Activated naive CD4-positive, alpha-beta T cell treated with Interleukin-2 at 50 U/mL for 16 hours (primary cell): ENCODE results near the gene ROPN1L.

ENCODE experiments used
- DNase-seq: peaks from one replicate; pipeline ENCODE4 v3.0.0-alpha.2; 2020

The ROPN1L gene

DNA sequence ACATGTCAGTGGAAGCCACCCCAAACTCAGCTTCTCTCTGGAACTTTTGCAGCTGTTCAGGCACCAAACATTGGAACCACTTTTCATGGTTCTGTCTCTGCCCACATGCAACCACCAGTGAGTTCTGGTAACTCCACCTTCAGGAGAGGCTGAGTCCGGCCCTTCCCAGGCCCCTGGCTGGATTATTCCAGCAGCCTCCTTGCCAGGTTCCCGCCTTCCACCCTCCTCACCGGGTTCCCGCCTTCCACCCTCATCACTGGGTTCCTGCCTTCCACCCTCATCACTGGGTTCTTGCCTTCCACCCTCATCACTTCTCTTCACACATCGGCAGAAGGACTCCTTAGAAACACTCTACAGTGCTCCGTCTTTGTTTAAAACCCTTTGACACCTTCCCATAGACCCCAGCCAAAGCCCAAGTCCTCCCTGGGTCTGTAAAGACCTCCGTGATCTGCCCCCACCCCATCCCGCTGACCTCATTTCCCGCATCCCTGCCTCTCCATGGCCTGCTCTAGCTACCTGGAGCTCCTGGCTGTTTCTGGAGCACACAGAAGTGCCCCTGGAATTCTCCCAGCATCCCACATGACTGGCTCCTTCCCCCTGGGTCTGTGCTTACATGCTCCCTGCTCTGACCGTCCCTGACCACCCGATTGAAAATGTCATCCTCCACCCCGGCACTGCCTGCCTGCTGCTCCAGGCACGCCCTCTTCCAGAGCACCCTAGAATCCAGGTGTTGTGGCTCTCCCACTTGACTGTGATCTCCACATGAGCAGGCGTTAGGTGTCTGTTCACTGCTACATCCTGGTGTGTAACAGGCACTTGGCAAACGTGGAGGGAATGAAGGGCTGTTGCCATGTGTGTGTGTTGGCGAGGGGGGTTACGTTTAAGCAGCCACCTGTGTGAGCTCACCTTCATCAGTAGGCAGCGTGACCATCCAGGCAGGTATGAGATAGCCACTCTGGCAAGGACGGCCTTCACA, 17.7 kb downstream of the ROPN1L start:
- DNase-seq, result no peak

DNA sequence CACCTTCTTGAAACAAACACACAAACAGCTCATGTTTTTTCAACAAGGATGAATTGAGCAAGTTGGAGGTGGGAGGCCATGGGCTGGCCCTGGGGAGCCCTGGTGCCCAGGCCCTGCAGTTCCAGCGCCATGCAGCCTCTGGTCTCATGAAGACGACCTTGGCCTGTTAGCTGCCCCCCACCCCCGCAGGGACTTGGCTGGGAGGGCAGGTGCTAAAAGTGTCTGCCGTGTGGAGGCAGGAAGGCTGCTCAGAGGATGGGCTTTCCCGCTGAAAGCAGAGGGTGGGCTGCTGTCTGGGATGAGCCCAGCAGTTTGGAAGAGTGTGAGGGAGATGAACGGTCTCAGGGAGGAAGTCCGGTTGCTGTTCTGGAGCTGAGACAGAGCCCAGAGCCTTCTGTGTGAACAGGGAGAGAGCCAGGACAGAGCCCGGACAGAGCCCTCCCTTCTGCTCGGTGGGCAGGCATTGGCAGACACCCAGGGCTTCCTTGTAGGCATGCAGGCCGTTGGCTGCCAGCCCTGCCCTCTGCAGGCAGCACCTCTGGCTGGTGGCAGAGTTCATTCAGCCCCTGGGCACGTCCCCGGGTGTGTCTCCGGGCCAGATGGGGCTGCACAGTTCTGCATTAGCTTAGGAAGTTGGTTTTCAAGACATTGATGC, 18.7 kb downstream of the ROPN1L start:
- no peak for DNase-seq

DNA sequence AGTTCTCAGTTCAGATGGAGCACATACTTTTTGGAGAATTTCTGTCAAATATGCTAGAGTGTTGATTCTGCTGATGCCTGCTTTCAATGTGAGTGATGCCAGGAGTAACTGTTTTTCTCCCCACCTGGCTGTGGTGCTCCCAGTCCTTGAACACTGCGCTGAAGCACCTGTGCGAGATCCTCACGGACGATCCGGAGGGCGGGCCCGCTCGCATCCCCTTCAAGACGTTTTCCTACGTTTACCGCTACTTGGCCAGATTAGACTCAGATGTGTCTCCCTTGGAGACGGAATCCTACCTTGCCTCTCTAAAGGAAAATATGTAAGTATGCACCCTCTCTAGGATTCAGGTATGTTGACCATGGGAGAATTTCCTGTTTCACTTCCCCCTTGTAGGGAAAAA, 19.4 kb downstream of the ROPN1L start:
- no peak for DNase-seq

DNA sequence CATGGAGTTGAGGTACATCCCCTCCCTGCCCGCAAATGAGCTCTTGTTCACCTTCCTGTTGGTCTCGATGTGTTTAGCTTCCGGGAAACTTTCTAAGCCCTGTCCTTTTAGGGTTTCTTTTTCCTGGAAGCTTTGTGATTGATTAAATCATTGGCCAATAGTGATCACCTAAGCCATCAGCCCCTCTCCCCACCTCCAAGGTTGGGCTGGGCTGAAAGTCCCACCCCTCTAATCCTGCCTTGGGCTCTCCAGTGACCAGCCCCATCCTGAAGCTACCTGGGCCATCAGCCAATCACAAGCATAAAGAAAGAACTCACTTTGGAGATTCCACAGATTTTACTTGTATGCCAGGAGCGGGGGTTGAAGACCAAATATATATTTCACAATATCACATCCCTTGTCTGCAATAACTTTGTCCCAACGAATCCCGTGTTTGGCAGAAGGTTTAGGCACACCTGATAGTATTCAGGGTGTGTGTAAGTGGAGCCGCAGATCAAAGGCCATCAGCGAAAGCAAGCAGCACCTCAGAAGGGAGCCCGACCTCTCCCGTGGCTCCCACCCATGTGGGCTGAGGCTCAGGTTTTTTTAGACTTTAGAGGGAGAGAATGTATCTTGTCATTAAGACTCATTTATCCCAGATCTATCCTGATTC, 20.4 kb downstream of the ROPN1L start:
- DNase-seq, result no peak

DNA sequence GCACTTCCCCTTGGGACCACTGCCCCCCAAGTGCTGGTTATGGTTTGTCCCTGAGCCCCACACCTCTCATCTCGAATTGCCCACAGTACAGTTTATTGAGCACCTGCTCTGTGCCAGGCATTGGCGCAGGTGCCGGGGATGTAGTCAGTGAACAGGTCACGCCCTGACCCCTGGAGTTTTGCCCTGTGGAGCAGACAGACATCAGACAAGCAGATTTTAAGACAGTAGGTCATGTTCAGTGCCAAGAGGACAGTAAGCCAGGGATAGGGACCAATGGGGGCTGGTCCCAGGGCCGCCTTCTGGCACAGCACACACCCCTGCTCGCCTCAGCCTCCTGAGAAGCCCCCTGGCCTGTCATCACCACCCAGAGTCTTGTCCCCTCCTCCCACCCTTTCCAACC, 21.9 kb downstream of the ROPN1L start:
- DNase-seq, result no peak

DNA sequence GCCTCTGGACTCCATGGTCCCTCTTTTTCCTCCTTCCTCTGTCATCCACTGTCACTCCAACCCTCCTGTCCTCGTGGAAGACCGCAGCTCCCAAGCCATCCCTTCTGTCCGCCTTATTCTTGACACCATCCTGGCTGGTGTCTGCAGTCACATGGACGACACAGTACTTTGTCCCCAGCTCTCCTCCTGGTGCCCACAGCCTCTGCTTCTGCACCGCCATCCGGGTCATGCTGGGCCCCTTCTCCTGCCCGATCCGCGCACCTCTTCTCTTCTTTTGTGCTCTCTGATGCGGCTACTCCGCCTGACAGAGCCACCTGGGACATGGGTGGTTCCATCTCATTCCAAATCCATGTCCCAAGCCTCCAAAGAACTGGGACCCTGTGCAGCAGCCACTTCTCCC, 22.5 kb downstream of the ROPN1L start:
- no peak for DNase-seq

DNA sequence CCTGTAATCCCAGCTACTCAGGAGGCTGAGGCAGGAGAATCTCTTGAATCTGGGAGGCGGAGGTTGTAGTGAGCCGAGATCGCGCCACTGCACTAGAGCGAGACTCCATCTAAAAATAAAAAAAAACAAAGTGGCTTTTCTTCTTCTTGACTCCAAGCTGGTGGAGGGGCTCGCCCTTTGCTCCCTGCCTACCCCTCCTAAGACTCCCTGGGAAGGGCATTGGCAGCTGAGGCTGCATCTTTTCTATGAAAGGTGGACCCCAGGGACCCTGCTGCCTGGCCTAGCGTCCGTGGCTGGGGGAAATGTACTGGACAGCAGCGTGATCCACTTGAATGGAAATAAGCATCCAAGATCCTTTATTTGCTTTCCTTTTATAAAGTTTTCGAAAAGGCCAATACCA, 24.0 kb downstream of the ROPN1L start:
- no peak for DNase-seq

DNA sequence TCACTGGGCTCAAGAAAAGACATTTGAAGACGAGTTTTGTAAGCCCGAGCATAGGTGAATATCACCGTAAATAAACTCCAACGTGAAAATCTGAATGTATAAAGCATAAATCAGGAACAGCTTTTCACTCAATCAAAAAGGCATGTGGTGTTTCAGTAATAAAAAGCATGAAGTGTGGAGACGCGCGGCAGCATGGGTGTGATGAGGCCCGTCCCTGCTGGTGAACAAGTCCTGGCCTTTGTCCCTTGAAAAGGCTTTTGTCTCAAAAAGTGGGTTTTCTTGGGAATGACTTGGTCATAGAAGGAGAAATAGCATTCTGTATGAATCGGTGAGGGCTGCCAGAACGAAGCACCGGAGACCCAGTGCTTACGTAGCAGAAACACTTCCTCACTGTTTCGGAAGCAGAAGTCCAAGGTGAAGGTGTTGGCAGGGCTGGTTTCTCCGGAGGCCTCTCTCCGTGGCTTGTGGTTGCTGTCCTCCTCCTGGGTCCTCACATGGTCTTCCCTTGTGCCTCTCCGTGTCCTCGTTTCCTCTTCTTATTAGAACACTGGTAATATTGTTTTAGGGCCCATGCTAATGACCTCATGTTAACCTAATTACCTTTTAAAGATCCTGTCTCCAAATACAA, 24.9 kb downstream of the ROPN1L start:
- no peak for DNase-seq

DNA sequence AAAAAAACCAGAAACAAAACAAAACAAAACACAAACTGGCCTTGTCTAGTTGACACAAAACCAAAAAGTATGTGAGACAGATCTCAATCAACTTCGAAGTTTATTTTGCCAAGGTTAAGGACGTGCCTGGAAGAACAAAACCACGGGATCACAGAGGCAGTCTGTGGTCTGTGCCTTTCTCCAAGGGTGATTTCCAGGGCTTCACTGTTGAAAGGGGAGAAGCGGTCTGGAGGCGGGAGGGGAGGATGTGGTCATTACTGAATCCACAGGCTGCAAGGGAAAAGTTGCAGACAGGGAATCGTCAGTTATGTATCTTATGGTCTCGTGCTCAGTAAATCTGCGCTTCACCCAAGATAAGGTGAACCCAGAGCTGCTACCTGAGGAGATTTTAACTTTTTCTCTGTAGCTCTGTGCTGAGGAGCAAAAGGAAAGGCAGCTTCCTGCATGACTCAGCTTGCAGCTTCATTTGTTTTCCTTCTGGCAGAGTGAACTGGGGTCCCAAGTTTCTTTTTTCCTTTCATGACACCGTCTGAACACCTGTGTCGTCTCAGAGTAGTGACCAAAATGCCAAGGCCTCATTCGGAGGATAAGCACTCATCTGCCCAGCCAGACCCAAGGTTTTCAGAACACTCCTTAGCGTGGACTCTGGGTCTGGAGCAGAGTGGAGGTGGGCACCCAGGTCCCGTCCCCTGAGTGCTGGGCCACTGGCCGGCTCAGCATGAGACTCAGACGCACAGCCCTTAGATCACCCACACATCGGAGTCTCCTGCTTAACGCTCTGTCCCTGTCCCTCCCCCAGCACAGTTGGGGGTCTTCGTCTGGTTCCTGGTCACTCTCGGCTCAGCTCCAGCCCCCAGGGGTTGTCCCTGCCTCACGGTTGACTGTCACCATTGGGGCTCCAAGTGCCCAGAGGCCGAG, 25.9 kb downstream of the ROPN1L start:
- no peak for DNase-seq

DNA sequence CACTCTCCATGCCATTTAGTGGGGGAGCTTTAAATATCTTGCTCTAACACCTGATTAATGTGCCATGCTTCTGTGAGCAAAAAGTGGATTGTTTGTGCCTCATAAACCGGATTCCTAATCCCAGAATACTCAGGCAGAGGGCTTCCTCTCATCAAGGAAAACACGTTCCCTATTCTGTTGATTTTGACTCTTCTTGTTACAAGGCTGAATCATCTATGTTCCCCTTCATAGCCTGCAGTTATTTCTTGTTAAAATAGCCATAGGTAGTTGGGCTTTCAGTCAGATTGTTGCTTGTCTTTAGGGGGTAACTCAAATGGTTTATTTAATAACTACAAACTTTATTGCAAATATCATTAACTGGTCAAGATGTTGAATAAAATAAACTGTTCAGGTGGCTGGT, 26.6 kb downstream of the ROPN1L start:
- DNase-seq, result no peak

DNA sequence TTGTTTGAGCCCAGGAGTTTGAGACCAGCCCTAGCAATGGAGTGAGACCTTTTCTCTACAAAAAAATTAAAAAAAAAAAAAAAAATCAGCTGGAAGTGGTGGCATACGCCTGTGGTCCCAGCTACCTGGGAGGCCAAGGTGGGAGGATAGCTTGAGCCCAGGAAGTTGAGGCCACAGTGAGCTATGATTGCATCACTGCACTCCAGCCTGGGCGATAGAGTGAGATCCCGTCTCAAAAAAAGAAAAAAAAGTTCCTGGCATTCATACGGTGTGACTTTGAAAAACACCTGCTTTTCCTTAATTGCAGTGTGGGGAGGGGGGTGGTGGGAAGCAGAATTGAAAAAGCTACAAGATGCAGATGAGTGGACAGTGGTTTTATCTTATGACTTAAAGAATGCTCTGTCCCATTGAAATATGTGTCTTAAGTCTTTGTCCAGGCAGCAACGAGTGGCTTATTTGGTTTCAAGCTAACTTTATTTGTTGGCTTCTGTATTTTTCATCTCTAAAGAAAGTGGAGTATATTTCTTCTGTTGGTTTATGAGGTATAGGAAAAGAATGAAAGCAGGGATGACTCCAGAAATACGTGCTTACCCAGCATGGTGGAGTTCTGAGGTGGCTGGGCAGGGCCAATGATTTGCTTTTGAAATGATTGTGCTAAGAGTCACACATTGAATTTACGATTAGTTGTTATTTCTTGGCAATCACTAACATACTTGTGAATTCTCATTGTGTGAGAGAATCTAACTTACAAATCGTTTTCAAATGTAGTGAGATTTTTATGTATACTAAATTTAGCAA, 27.8 kb downstream of the ROPN1L start:
- DNase-seq, result no peak

DNA sequence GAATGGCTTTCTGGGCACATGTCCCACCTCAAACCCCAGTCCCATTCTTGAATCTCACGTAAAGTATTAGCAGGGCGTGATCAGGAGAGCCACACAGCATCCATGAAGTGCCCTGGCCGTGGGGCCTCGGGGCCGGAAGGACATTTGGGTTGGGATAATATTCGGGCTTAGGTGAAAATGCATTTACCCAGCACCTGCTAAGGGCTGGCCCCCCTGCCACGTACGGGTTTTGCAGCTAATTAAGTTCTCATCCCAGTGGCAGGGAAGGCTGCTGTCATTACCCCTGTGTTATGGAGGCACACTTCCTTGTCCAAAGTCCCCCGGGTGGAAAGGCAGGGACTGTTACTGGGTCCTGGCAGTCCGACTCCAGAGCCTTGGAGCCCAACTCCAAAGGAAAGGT, 29.0 kb downstream of the ROPN1L start:
- DNase-seq, result no peak

DNA sequence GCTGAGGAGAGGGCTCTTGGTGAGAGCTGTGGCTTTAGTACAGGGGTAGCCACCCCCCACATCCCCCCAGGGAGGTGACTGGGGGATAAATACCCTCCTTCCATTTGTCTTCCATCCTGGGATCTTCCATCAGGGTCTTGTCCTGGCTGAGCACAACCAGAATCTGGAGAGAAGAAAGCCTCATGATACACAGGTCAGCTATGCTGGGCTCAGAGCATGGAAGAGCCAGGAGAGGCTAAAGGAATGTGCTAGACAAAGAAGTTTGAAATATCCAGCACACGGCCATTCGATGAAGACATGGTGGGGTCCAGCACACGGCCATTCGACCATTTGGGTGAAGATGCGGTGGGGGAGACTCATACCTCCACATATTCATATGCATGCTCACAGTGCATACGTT, 30.0 kb downstream of the ROPN1L start:
- DNase-seq, result no peak

DNA sequence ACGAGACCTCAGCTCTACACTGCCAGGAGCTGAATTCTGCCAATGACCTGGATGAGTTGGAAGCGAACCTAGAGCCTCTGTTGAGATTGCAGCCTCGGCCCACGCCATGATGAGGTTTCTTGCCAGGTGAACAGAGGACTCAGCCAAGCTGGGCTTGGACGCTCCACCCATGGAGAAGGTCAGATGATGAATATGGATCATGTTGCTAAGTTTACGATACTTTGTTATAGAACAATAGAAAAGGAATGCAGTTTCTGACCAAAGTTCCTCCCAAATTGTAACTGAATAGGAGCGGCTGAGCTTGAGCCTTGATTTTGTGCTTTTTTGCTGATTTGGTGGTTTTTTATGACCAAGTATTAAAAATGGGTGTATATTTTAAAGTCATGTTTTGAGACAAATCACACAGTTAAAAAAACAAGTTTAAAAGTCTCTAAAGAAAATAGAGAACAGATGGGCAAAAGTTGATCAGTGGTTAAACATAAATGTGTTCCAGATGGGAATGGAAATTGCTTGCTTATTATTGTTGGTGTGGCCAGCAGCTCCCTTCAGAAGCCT, 32.9 kb downstream of the ROPN1L start:
- DNase-seq, result no peak

DNA sequence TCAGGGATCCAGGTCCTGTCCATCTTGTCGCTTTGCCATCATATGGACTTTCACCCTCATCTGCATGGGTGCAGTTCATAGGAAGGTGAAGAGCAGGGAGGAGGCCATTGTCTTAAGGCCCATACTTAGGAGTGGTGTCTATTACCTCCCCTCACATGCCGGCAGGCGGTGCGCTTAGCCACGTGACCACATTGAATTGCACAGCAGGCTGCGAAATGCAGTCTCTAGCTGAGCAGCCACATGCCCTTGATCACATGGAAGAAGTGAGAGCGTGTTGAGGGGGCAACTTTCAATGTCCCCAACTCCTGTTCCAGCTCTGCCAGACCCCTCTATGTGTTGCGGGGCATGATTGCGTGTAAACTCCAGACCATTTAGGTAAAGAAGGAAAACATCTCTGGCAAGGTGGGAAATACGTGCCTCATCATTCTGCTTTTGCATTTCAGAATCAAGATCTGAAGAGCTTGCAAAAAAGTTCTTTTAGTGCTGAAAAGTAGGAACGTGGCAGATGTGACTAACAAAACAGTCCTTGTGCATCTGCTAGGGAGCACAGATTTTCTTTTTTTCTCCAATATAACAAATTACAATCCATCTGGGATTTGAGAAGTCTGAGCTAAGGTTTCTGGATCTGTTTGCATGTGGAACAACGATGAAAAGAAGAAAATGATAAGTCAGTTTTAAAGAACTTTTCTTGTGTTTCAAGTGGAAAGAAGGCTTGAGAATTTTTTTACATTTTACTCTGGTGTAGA, 34.4 kb downstream of the ROPN1L start:
- DNase-seq, result no peak

DNA sequence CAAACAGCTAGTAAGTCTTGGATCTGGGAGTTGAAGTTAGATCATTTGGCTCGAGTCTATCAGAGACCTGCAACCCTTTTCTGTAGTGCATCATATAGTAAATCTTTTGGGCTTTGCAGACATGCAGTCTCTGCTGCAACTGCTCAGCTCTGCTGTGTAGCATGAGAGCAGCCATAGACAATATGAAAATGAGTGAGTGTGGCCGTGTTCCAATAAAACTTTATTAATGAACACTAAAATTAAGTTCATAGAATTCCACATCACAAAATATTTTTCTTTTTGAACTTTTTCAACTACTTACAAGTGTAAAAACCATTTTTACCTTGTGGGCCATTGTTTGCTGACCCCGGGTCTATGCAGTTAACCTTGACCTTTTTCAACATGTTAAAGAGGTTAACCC, 35.2 kb downstream of the ROPN1L start:
- DNase-seq, result no peak

DNA sequence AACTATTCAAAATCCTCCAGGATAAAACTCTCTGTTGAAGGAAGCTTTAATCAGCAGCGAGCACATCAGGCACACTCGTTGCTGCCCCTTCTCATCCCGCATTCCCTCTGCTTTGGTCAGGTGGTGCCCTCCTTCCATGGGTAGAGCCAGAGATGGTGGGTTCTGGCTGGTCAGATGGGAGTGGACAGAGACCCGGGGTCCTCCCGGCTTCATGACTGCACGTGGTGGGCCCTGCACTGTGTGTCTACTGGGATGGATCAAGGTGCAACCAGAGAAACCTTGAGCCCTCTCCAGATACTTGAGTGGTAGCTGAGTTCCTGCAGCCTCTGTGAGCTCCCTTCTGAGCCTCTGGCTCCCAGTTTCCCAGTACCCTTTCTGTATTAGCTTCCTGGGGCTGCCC, 36.3 kb downstream of the ROPN1L start:
- DNase-seq, result no peak

DNA sequence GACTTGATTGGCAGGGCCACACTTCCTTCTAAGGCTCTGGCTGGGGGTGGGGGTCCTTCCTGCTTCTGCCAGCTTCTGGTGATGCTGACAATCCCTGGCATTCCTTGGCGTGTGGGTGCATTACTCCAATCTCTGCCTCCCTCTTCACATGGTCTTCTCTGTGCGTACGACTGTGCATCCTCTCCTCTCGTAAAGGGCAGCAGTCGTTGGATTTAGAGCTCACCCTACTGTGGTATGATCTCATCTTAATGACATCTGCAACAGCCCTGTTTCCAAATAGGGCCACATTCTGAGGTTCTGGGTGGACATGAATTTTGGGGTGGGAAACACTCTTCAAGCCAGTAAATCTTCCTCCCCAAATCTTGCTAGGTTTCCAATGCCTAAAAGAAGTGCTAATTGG, 36.8 kb downstream of the ROPN1L start:
- no peak for DNase-seq

DNA sequence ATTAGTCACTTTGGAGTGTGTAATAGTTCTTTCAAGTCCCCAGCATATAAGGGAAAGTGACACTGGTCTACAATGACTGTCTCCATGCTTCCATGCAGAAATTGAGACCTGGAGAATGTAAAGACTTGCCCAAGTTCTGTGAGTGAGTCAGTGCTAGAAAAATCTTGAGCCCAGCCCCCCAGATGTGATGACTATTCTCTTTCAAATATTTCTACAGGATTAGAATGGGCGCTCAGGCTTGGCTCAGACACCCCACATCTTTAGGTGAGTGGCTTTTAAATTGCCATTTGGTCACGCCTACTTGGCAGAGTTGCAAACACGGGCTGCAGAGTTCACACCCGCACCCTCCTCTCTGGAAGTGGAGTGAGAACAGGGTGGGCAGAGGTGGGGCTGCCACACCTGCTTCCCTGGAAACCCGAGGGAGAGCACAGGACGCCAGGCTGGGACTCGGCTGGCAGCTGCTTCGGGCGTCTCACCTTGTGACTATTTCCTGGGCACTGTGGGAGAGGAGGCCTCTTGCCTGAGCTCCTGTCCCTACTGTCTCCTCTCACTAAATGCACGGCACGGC, 37.6 kb downstream of the ROPN1L start:
- DNase-seq, result no peak
